HepG2 (cell line): ENCODE data around the gene EFNA3. TPM values are rescaled to one million over a fixed set of nuclear protein-coding genes. Genes with fewer than 3 reads are reported as not detected.

Experiments used
- ATAC-seq: fragments of 200-7000 bp; cut with Tn5 transposase; 3 replicates; pipeline ENCODE4 v1.9.1; 2020; ENCODE audit warnings: mild to moderate bottlenecking, moderate library complexity
- BruUV-seq: library from RNA; stranded (reverse); fragments of 400-500 nt; replicated peaks from 2 replicates; lab custom pipeline; 2021; lab: Mats Ljungman, UMichigan
- CTCF ChIA-PET: fragments of 300-600 bp; formaldehyde crosslinking; extraction: SDS; loops from one replicate; lab custom pipeline; 2021; ENCODE audit warnings: low total read pairs, inconsistent platforms, low intra/inter-chr PET ratio; lab: Yijun Ruan, JAX
- POLR2A ChIA-PET: fragments of 350-600 bp; sonication (Branson Sonifier 250); formaldehyde crosslinking; loops from one replicate; lab custom pipeline; 2020; ENCODE audit warnings: antibody characterized with exemption, inconsistent platforms; lab: Yijun Ruan, JAX
- DNase-seq: peaks from one replicate; pipeline ENCODE4 v3.0.0-alpha.2; 2015; ENCODE audit warnings: low spot score
- FAIRE-seq: peaks from 3 replicates; lab custom pipeline; 2011; peaks lifted over from hg19 to GRCh38; lab: Jason Lieb, UNC
- H2AFZ ChIP-seq: one replicate; pipeline ENCODE4 v1.6.1; 2011; ENCODE audit warnings: low read length, inconsistent platforms
- H3K27ac ChIP-seq: fragments of 300-600 bp; 3 replicates; pipeline ENCODE4 v1.8.0; 2011; ENCODE audit warnings: mixed run types, mild to moderate bottlenecking, mixed read lengths, low read length, inconsistent platforms; ENCODE audit not compliant: insufficient read depth; ENCODE audit errors: extremely low read length
- H3K27me3 ChIP-seq, 2 experiments: fragments of 200-600 bp in 1 of 2; 2 replicates in 1 of 2; 3 replicates in 1 of 2; pipeline versions ENCODE4 v1.6.0 to v1.8.0; 2011; ENCODE audit warnings: low read length in 2 of 2, mild to moderate bottlenecking in 2 of 2, moderate library complexity in 2 of 2, inconsistent platforms in 1 of 2; ENCODE audit not compliant: insufficient read depth in 2 of 2, control insufficient read depth in 1 of 2
- H3K36me3 ChIP-seq, 2 experiments: fragments of 200-600 bp in 1 of 2; replicated peaks in 1 of 2; 2 replicates in 1 of 2; 3 replicates in 1 of 2; pipeline versions ENCODE4 v1.5.1 to v1.8.0; 2011; ENCODE audit warnings: low read length in 2 of 2, inconsistent platforms in 1 of 2; ENCODE audit not compliant: insufficient read depth in 2 of 2, control insufficient read depth in 1 of 2
- H3K4me1 ChIP-seq: 2 replicates; pipeline ENCODE4 v1.5.1; 2012; ENCODE audit warnings: low read length, inconsistent platforms; ENCODE audit not compliant: insufficient read depth
- H3K4me2 ChIP-seq: 2 replicates; pipeline ENCODE4 v1.6.0; 2011; ENCODE audit warnings: low read depth, low read length, inconsistent platforms
- H3K4me3 ChIP-seq, 3 experiments: fragments of 200-600 bp in 1 of 3; sonication (generic), shearing (Covaris generic) in 1 of 3; replicated peaks in 1 of 3; 2 replicates each; pipeline ENCODE4 v1.5.1; 2011 to 2016; ENCODE audit warnings: low read length in 3 of 3, inconsistent platforms in 2 of 3, low read depth in 2 of 3, mild to moderate bottlenecking in 2 of 3, control low read depth in 1 of 3, mixed read lengths in 1 of 3; ENCODE audit not compliant: insufficient read depth in 1 of 3
- H3K79me2 ChIP-seq: one replicate; pipeline ENCODE4 v1.6.1; 2011; ENCODE audit warnings: low read length, inconsistent platforms; ENCODE audit not compliant: insufficient read depth
- H3K9ac ChIP-seq: 2 replicates; pipeline ENCODE4 v1.6.0; 2011; ENCODE audit warnings: mild to moderate bottlenecking, low read depth, low read length, inconsistent platforms; ENCODE audit not compliant: insufficient read depth
- H3K9me3 ChIP-seq: 2 replicates; pipeline ENCODE4 v1.5.1; 2012; ENCODE audit warnings: mild to moderate bottlenecking, low read length
- H4K20me1 ChIP-seq: 2 replicates; pipeline ENCODE4 v1.6.0; 2011; ENCODE audit warnings: inconsistent platforms, mild to moderate bottlenecking, low read length, moderate library complexity; ENCODE audit not compliant: insufficient read depth
- GATAD2A ChIP-seq: IDR thresholded peaks from 2 replicates; pipeline ENCODE4 v1.6.1; 2016
- HOXA5 ChIP-seq: sonication (generic); formaldehyde crosslinking; IDR thresholded peaks from 2 replicates; pipeline ENCODE4 v1.4.0; 2020; ENCODE audit warnings: missing genetic modification reagents
- NAIF1 ChIP-seq: sonication (generic); formaldehyde crosslinking; IDR thresholded peaks from 2 replicates; pipeline ENCODE4 v1.5.0; 2020; ENCODE audit warnings: mild to moderate bottlenecking, missing genetic modification reagents, borderline replicate concordance
- PHF21A ChIP-seq: sonication (generic); formaldehyde crosslinking; IDR thresholded peaks from 2 replicates; pipeline ENCODE4 v1.5.0; 2020; ENCODE audit warnings: mild to moderate bottlenecking, missing genetic modification reagents
- POLR2G ChIP-seq: fragments of 200-400 bp; formaldehyde crosslinking; IDR thresholded peaks from 2 replicates; pipeline ENCODE4 v1.6.1; 2018; ENCODE audit warnings: mild to moderate bottlenecking, low read depth, low read length, moderate library complexity
- RORA ChIP-seq: sonication (generic); formaldehyde crosslinking; IDR thresholded peaks from 2 replicates; pipeline ENCODE4 v1.5.0; 2020; ENCODE audit warnings: mild to moderate bottlenecking, missing genetic modification reagents, moderate library complexity
- ZBTB38 ChIP-seq: sonication (generic); formaldehyde crosslinking; IDR thresholded peaks from 2 replicates; pipeline ENCODE4 v1.5.1; 2020; ENCODE audit warnings: mild to moderate bottlenecking, missing genetic modification reagents
- ZBTB42 ChIP-seq: sonication (generic); formaldehyde crosslinking; IDR thresholded peaks from 2 replicates; pipeline ENCODE4 v1.5.0; 2020; ENCODE audit warnings: mild to moderate bottlenecking, missing genetic modification reagents
- ZNF333 ChIP-seq: sonication (generic); formaldehyde crosslinking; IDR thresholded peaks from 2 replicates; pipeline ENCODE4 v1.4.0; 2020; ENCODE audit warnings: mild to moderate bottlenecking, missing genetic modification reagents, borderline replicate concordance
- WGBS: methylation state at CpG from one replicate; pipeline ENCODE4 v1.1.6; 2017; ENCODE audit warnings: low lambda C conversion rate; 5-methylcytosine and 5-hydroxymethylcytosine counted together
- in situ Hi-C: cut with HindIII; loops from 2 replicates; pipeline ENCODE4 v1.10.0; 2017; ENCODE audit warnings: low pct_unique_long_range_greater_than_20kb; ENCODE audit not compliant: extremely low pct_ligation_motif_present
- intact Hi-C: fragments of 100-400 bp; cut with micrococcal nuclease; formaldehyde crosslinking; loops from one replicate; pipeline ENCODE4 v1.10.0; 2022; ENCODE audit not compliant: unreplicated experiment
- polyA plus RNA-seq, 8 experiments: library from polyadenylated mRNA; depleted of rRNA in 3 of 8; stranded (reverse) in 7 of 8; unstranded in 1 of 8; fragments of >200 nt; fragmentation: Illumina TruSeq in 4 of 8; extraction: Trizol in 4 of 8; gene quantifications; 2 replicates each; pipeline versions ENCODE4 v1.2.1 to v1.2.3, GENCODE V29; 2011 to 2016; ENCODE audit warnings: low read depth in 4 of 8, missing spikeins in 1 of 8, mixed read lengths in 1 of 8; ENCODE audit not compliant: insufficient read depth in 1 of 8
- total RNA-seq, 5 experiments: library from RNA; depleted of rRNA; stranded (reverse); fragments of >200 nt; fragmentation: Illumina TruSeq; extraction: Trizol; gene quantifications; 2 replicates each; pipeline ENCODE4 v1.2.3, GENCODE V29; 2016; ENCODE audit warnings: low read depth in 1 of 5
- TF ChIP-seq, protein P1 (sequence below): sonication (generic); formaldehyde crosslinking; IDR thresholded peaks from 2 replicates; pipeline ENCODE4 v1.8.0; 2022; ENCODE audit warnings: missing genetic modification reagents, mild to moderate bottlenecking, inconsistent platforms, borderline replicate concordance
- TF ChIP-seq, protein P2 (sequence below): sonication (generic); formaldehyde crosslinking; IDR thresholded peaks from 2 replicates; pipeline ENCODE4 v1.8.1; 2023; ENCODE audit warnings: missing genetic modification reagents, inconsistent platforms, borderline replicate concordance
- TF ChIP-seq, protein P3 (sequence below): sonication (generic); formaldehyde crosslinking; IDR thresholded peaks from 2 replicates; pipeline ENCODE4 v1.5.0; 2020; ENCODE audit warnings: mild to moderate bottlenecking, missing genetic modification reagents, borderline replicate concordance
- TF ChIP-seq, protein P4 (sequence below): IDR thresholded peaks from 2 replicates; pipeline ENCODE4 v1.4.0; 2020; ENCODE audit warnings: mild to moderate bottlenecking, missing genetic modification reagents

The EFNA3 gene
- total and polyA plus RNA-seq, 2 of the 13 experiments (the other 11 are each of a cell fraction or from before 2014, with no cell fraction given) = 1.0 to 5.7 TPM

DNA sequence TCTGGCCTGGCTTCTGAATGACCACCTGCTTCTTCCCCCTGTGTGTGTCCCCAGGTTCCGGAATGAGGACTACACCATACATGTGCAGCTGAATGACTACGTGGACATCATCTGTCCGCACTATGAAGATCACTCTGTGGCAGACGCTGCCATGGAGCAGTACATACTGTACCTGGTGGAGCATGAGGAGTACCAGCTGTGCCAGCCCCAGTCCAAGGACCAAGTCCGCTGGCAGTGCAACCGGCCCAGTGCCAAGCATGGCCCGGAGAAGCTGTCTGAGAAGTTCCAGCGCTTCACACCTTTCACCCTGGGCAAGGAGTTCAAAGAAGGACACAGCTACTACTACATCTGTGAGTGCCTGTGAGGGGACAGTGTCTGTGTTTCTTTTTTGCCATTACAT is 52.6 kb downstream of the EFNA3 start:
- Histone ChIP-seq H4K20me1 (peaks cover 60% of the 10 kb centered on the region), H3K27ac (peak overlapping the region; percentile 100), H3K9me3 (no peaks in the 10 kb centered on the region), H3K9ac (peak overlapping the region; percentile 99), H3K4me2 (peak overlapping the region; percentile 94), H3K4me1 (peaks cover 51% of the 10 kb centered on the region), H3K4me3 (peak overlapping the region; percentile 96 to 99 (median 99)), H3K79me2 (peaks cover 54% of the 10 kb centered on the region), H2AFZ (no peak overlapping the region), H3K27me3 (no peaks in the 10 kb centered on the region; a peak in 1 of 5 replicates), H3K36me3 (peaks cover 17 to 46% of the 10 kb centered on the region in 2 experiments)
- ChIA-PET POLR2A (interaction anchor here (1.1 to 3.9 kb wide), 5 partner anchors 9 to 62 kb away, joined by 3 to 28 read pairs (median 5); partner anchors contain the start of genes DPM3 and KRTCAP2), CTCF (no interaction called here)
- no CpG with 5 or more reads among the region's 8 CpGs for WGBS
- DNase-seq (no peak), ATAC-seq (no peak), FAIRE-seq (no peak)
- BruUV-seq = no TSS peak
- intact Hi-C loops (no loop called here), in situ Hi-C loops (no loop called here)
- TF ChIP-seq HOXA5 (CRISPR knock-in tag) (0 out of 2 replicates have a peak, but pooled peaks have one; percentile 8), PHF21A (CRISPR knock-in tag) (no peak), RORA (CRISPR knock-in tag) (no peak), NAIF1 (no peak), ZBTB42 (CRISPR knock-in tag) (no peak), ZBTB38 (peak; percentile 75), POLR2G (peak; percentile 46; the same call in 1 of the 2 replicates), ZNF333 (CRISPR knock-in tag) (no peak), GATAD2A (CRISPR knock-in tag) (no peak)
- TF ChIP-seq, protein P1, sequence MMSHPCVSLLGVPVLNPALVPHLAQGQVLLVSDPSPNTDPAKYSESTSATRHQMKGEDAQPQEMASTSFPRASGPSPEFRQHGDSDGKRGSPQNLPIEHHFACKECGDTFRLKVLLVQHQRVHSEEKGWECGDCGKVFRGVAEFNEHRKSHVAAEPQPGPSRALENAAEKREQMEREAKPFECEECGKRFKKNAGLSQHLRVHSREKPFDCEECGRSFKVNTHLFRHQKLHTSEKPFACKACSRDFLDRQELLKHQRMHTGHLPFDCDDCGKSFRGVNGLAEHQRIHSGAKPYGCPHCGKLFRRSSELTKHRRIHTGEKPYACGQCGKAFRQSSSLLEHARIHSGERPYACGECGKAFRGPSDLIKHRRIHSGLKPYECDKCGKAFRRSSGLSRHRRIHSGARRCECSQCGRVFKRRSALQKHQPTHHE (CRISPR knock-in tag) = no peak
- TF ChIP-seq, protein P2, sequence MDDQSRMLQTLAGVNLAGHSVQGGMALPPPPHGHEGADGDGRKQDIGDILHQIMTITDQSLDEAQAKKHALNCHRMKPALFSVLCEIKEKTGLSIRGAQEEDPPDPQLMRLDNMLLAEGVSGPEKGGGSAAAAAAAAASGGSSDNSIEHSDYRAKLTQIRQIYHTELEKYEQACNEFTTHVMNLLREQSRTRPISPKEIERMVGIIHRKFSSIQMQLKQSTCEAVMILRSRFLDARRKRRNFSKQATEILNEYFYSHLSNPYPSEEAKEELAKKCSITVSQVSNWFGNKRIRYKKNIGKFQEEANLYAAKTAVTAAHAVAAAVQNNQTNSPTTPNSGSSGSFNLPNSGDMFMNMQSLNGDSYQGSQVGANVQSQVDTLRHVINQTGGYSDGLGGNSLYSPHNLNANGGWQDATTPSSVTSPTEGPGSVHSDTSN = no peak
- TF ChIP-seq, protein P3, sequence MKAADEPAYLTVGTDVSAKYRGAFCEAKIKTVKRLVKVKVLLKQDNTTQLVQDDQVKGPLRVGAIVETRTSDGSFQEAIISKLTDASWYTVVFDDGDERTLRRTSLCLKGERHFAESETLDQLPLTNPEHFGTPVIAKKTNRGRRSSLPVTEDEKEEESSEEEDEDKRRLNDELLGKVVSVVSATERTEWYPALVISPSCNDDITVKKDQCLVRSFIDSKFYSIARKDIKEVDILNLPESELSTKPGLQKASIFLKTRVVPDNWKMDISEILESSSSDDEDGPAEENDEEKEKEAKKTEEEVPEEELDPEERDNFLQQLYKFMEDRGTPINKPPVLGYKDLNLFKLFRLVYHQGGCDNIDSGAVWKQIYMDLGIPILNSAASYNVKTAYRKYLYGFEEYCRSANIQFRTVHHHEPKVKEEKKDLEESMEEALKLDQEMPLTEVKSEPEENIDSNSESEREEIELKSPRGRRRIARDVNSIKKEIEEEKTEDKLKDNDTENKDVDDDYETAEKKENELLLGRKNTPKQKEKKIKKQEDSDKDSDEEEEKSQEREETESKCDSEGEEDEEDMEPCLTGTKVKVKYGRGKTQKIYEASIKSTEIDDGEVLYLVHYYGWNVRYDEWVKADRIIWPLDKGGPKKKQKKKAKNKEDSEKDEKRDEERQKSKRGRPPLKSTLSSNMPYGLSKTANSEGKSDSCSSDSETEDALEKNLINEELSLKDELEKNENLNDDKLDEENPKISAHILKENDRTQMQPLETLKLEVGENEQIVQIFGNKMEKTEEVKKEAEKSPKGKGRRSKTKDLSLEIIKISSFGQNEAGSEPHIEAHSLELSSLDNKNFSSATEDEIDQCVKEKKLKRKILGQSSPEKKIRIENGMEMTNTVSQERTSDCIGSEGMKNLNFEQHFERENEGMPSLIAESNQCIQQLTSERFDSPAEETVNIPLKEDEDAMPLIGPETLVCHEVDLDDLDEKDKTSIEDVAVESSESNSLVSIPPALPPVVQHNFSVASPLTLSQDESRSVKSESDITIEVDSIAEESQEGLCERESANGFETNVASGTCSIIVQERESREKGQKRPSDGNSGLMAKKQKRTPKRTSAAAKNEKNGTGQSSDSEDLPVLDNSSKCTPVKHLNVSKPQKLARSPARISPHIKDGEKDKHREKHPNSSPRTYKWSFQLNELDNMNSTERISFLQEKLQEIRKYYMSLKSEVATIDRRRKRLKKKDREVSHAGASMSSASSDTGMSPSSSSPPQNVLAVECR (CRISPR knock-in tag) = peak; percentile 53; the same call in 1 of the 2 replicates
- TF ChIP-seq, protein P4, sequence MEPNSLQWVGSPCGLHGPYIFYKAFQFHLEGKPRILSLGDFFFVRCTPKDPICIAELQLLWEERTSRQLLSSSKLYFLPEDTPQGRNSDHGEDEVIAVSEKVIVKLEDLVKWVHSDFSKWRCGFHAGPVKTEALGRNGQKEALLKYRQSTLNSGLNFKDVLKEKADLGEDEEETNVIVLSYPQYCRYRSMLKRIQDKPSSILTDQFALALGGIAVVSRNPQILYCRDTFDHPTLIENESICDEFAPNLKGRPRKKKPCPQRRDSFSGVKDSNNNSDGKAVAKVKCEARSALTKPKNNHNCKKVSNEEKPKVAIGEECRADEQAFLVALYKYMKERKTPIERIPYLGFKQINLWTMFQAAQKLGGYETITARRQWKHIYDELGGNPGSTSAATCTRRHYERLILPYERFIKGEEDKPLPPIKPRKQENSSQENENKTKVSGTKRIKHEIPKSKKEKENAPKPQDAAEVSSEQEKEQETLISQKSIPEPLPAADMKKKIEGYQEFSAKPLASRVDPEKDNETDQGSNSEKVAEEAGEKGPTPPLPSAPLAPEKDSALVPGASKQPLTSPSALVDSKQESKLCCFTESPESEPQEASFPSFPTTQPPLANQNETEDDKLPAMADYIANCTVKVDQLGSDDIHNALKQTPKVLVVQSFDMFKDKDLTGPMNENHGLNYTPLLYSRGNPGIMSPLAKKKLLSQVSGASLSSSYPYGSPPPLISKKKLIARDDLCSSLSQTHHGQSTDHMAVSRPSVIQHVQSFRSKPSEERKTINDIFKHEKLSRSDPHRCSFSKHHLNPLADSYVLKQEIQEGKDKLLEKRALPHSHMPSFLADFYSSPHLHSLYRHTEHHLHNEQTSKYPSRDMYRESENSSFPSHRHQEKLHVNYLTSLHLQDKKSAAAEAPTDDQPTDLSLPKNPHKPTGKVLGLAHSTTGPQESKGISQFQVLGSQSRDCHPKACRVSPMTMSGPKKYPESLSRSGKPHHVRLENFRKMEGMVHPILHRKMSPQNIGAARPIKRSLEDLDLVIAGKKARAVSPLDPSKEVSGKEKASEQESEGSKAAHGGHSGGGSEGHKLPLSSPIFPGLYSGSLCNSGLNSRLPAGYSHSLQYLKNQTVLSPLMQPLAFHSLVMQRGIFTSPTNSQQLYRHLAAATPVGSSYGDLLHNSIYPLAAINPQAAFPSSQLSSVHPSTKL = 0 out of 2 replicates have a peak, but pooled peaks have one; percentile 4
